Peyer's patch (tissue), 4 donors: ENCODE data around the gene NRF1.

Experiments
- CTCF ChIP-seq, 6 experiments: fragments of 450-650 bp in 4 of 6; fragments of 200-600 bp in 2 of 6; sonication (generic) in 1 of 6; IDR thresholded peaks; one replicate each; pipeline ENCODE4 v1.5.1; 2017 to 2019; ENCODE audit warnings: antibody characterized with exemption in 6 of 6, mild to moderate bottlenecking in 3 of 6, moderate library complexity in 1 of 6
- POLR2A ChIP-seq, 2 donors: fragments of 450-650 bp; IDR thresholded peaks; one replicate each; pipeline ENCODE4 v1.5.1; 2017; ENCODE audit warnings: antibody characterized with exemption in 2 of 2, mild to moderate bottlenecking in 2 of 2, moderate library complexity in 2 of 2

GRCh38 chr7:129734400-129734799, 122.9 kb downstream of the NRF1 start:
- TF ChIP-seq CTCF (IDR thresholded peaks at IDR 0.05) (no peak), POLR2A (IDR thresholded peaks at IDR 0.05) (no peak)
